Left ventricle myocardium inferior (tissue), 1 donor: ENCODE data around the gene NFE2L2. TPM values are rescaled to one million over a fixed set of nuclear protein-coding genes. Genes with fewer than 3 reads are reported as not detected.
"Not testable (repeated sequence)": the region's sequence is repeated elsewhere in the genome, so short reads cannot be mapped to it uniquely, and the experiment has no call there.

Experiments used
- DNase-seq: peaks from one replicate; pipeline ENCODE4 v3.0.0-alpha.2; 2020
- H3K27ac ChIP-seq: fragments of 200-600 bp; replicated peaks from 2 replicates; pipeline ENCODE4 v1.8.0; 2021
- H3K27me3 ChIP-seq: fragments of 200-600 bp; 2 replicates; pipeline ENCODE4 v1.8.0; 2021; ENCODE audit warnings: low read depth
- H3K36me3 ChIP-seq: fragments of 200-600 bp; 2 replicates; pipeline ENCODE4 v1.8.0; 2021
- H3K4me1 ChIP-seq: fragments of 200-600 bp; 2 replicates; pipeline ENCODE4 v1.8.0; 2021
- H3K4me3 ChIP-seq: fragments of 200-600 bp; 2 replicates; pipeline ENCODE4 v1.8.0; 2021; ENCODE audit warnings: mild to moderate bottlenecking, moderate library complexity
- H3K9me3 ChIP-seq: fragments of 200-600 bp; replicated peaks from 2 replicates; pipeline ENCODE4 v1.8.0; 2021
- intact Hi-C: fragments of 100-400 bp; cut with micrococcal nuclease; formaldehyde crosslinking; loops from one replicate; pipeline ENCODE4 v1.11.0; 2022
- microRNA-seq: library from miRNA; unstranded; fragments of <30 nt; microRNA quantifications from one replicate; pipeline ENCODE4 v1.2.0, GENCODE V29; 2020
- total RNA-seq: library from RNA; stranded (reverse); fragmentation: NEBNext Ultra II Directional; extraction: Animal tissue kit (Norgen Biotek cat#: 25700); gene quantifications from one replicate; pipeline ENCODE4 v1.2.1, GENCODE V29; 2021
- TF ChIP-seq, protein P1 (sequence below): fragments of 200-600 bp; IDR thresholded peaks from 2 replicates; pipeline ENCODE4 v1.8.0; 2021; ENCODE audit warnings: antibody characterized with exemption, mild to moderate bottlenecking, borderline replicate concordance
- donor health status: DM: no; HTN: yes; CAD: no; lungs with severe emphysema.

The NFE2L2 gene
- total RNA-seq, 1 donor from 2014 or later: 50.7 TPM

DNA sequence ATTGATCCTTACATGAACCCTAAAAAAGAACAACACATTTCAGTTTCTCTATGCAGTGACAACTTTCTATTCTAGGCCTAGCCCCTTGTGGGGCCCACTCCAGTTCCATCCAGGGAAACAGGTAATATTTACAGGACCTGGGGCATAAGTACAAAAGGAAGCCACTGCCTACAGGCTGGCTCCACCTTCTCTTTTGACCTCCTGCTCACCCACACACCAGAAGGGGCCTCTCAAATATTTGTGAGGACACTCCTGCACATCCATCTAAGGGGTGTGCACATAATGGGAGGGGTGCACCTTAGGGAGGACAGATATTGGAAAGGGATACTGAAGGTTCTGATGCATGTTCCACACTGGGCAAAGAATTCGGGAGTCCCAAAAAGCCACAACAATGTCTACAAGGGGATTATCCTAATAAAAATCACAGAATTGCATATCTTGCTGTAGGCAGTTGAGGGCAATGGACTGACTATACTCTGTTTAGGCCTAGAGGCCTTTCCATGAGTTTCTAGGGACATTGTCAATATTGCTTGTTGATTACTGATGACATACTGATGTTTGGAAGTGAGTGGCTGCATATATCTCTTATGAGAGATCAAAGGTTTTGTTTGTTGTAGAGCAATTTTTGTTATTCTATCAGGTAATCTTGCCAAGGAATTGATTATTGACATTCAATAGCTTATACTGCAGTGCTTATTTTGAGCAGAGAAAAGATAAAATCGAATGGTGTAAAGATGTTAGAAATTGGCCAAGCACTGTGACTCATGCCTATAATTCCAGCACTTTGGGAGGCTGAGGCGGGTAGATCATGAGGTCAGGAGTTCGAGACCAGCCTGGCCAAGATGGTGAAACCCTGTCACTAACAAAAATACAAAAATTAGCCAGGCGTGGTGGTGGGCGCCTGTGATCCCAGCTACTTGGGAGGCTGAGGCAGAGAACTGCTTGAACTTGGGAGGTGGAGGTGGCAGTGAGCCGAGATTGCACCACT, 75.8 kb downstream of the NFE2L2 start:
- Histone ChIP-seq H3K4me1 (peaks cover 6% of the 10 kb centered on the region), H3K27ac (no peak overlapping the region), H3K9me3 (no peaks in the 10 kb centered on the region), H3K27me3 (no peaks in the 10 kb centered on the region), H3K36me3 (no peaks in the 10 kb centered on the region), H3K4me3 (no peak overlapping the region)
- DNase-seq: no peak
- intact Hi-C loops: no loop called here
- TF ChIP-seq, protein P1, sequence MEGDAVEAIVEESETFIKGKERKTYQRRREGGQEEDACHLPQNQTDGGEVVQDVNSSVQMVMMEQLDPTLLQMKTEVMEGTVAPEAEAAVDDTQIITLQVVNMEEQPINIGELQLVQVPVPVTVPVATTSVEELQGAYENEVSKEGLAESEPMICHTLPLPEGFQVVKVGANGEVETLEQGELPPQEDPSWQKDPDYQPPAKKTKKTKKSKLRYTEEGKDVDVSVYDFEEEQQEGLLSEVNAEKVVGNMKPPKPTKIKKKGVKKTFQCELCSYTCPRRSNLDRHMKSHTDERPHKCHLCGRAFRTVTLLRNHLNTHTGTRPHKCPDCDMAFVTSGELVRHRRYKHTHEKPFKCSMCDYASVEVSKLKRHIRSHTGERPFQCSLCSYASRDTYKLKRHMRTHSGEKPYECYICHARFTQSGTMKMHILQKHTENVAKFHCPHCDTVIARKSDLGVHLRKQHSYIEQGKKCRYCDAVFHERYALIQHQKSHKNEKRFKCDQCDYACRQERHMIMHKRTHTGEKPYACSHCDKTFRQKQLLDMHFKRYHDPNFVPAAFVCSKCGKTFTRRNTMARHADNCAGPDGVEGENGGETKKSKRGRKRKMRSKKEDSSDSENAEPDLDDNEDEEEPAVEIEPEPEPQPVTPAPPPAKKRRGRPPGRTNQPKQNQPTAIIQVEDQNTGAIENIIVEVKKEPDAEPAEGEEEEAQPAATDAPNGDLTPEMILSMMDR: no peak

DNA sequence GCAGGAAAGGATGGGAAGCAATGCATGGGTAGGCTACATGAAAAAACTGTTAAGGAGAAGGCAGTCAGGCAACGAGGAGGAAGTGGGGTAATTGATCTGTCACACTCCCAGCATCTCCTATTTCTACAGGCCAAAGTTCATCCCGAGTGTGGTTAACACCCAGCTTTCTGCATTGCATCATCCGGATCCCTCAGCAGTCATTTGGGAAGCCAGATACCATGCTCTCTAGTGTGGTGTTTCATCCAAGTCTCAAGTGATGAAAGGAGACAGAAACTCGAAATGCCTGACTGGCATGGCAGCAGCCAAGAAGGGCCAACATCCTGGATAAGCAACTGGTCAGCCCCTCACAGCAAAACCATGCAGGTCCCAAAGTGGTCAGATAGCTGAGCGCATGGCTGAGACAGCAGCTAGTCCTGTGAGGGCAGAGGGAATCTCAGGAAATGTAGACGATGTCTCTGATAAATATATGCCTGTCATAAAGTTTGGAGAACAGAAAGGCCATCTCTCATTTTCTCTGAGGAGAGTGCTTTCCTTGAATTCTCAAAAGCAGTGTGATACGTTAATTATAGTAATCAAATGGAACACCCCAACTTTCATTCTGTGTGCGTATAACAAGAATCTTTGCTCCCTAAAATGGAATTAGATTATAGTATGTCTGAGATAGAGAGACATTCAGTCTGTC, 76.8 kb downstream of the NFE2L2 start:
- Histone ChIP-seq H3K36me3 (no peaks in the 10 kb centered on the region), H3K4me1 (peaks cover 6% of the 10 kb centered on the region), H3K27me3 (no peaks in the 10 kb centered on the region), H3K4me3 (no peak overlapping the region), H3K9me3 (no peaks in the 10 kb centered on the region), H3K27ac (no peak overlapping the region)
- intact Hi-C loops: no loop called here
- DNase-seq: no peak
- TF ChIP-seq, protein P1: no peak

DNA sequence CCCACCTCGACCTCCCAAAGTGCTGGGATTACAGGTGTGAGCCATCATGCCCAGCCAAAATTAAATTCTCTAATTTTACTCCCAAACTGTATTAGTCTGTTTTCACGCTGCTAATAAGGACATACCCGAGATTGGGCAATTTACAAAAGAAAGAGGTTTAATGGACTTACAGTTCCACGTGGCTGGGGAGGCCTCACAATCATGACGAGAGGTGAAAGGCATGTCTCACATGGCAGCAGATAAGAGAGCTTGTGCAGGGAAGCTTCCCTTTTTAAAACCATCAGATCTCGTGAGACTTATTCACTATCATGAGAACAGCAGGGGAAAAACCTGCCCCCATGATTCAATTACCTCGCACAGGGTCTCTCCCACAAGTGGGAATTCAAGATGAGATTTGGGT, 78.5 kb downstream of the NFE2L2 start:
- H3K4me1 ChIP-seq, H3K4me3 ChIP-seq, intact Hi-C loops, H3K9me3 ChIP-seq, H3K27ac ChIP-seq, DNase-seq, H3K27me3 ChIP-seq, H3K36me3 ChIP-seq: not testable (repeated sequence)

DNA sequence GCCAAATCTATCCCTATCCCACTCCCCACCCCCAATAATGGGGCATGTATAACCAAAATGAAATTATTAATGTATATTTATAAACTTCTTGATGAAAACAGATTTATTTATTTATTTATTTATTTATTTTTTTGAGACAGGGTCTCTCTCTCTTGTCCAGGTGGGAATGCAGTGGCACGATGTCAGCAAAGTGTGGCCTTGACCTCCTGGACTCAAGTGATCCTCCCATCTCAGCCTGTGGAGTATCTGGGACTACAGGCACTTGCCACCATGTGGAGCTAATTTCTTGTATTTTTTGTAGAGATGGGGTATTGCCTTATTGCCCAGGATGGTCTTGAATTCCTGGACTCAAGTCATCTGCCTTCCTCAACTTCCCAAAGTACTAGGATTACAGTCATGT, 79.9 kb downstream of the NFE2L2 start:
- intact Hi-C loops: no loop called here
- H3K27me3 ChIP-seq: no peaks in the 10 kb centered on the region
- no peaks in the 10 kb centered on the region for H3K9me3 ChIP-seq
- H3K36me3 ChIP-seq: no peaks in the 10 kb centered on the region
- H3K4me1 ChIP-seq: peaks cover 6% of the 10 kb centered on the region
- H3K27ac ChIP-seq: no peak overlapping the region
- H3K4me3 ChIP-seq: no peak overlapping the region
- DNase-seq: no peak
- TF ChIP-seq, protein P1: no peak

DNA sequence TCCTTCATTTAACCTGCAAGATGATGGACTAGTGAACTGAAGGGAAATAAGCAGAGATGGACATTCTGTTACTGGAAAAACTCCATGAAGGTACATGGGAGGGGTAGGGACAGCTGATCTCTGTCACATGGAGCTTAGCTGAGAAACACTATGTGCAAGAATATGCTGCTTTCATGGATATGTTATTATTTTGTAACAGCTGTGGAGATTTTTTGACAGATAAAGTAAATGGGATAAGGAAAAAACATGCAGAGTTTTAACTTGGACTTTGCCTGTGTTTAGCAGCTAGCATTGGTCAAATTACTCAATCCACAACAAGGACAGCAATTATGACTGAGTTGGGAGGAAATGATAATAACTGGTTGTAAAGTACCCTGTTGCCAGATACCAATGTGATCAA, 80.7 kb downstream of the NFE2L2 start:
- Histone ChIP-seq H3K27ac (no peak overlapping the region), H3K36me3 (no peaks in the 10 kb centered on the region)

More for the DNA sequence above, 80.7 kb downstream of the NFE2L2 start:
- Histone ChIP-seq H3K27me3 (no peaks in the 10 kb centered on the region), H3K4me1 (peaks cover 6% of the 10 kb centered on the region), H3K9me3 (no peaks in the 10 kb centered on the region), H3K4me3 (no peak overlapping the region)
- intact Hi-C loops: no loop called here
- TF ChIP-seq, protein P1: no peak
- DNase-seq: no peak

Small RNA genes lying within 50 kb of the gene (microRNA-seq; reads per million reads assigned to microRNA genes)
- gene MIR3128: not detected
- not detected for gene MIR6512

Other genes starting within 250 kb of the NFE2L2 start
- 73.2 TPM for gene HNRNPA3, start 51.9 kb downstream of the NFE2L2 start, total RNA-seq
- gene AGPS, start 128.0 kb upstream of the NFE2L2 start, total RNA-seq: 26.4 TPM